ENCODE measurements around the gene RNF126.

GRCh38 chr19:658059-658839, 4.8 kb downstream of the RNF126 start:
- TF ChIP-seq CTCF (IDR thresholded peaks at IDR 0.05; ENCODE audit: insufficient read depth, low read length) (no peak), REST (IDR thresholded peaks at IDR 0.05; ENCODE audit: insufficient replicate concordance, low read depth) (no peak), GABPA (IDR thresholded peaks at IDR 0.05; ENCODE audit: low read depth) (no peak), POLR2AphosphoS5 (IDR thresholded peaks at IDR 0.05; ENCODE audit: low read depth) (no peak)

Measured in HL-60 (cell line).